Occipital lobe (tissue), 3 donors: ENCODE data around the gene KRTAP5-8. TPM values are rescaled to one million over a fixed set of nuclear protein-coding genes. Genes with fewer than 3 reads are reported as not detected.
"Not testable (repeated sequence)": the region's sequence is repeated elsewhere in the genome, so short reads cannot be mapped to it uniquely, and the experiment has no call there.

Experiments
- DNase-seq: peaks from one replicate; lab custom pipeline; 2025; lab: John Stamatoyannopoulos, UW
- small RNA-seq: library from RNA; depleted of rRNA; stranded (forward); fragments of <200 nt; gene quantifications from one replicate; pipeline ENCODE3, GENCODE V24; 2014
- total RNA-seq: library from RNA; depleted of rRNA; stranded (reverse); fragments of >200 nt; gene quantifications from one replicate; pipeline ENCODE4 v1.2.3, GENCODE V29; 2014

KRTAP5-8 gene
- total RNA-seq, 1 donor from 2014 or later: 0.31 TPM

GRCh38 chr11:71571101-71571850 is 33.5 kb downstream of the KRTAP5-8 start:
- DNase-seq: not testable (repeated sequence)

- no peak for DNase-seq
These were observed 35.0 kb downstream of the KRTAP5-8 start for GRCh38 chr11:71572811-71573210.

GRCh38 chr11:71574418-71574817 is 36.6 kb downstream of the KRTAP5-8 start:
- DNase-seq: no peak

GRCh38 chr11:71575723-71576424 is 38.0 kb downstream of the KRTAP5-8 start:
- DNase-seq: no peak

GRCh38 chr11:71576688-71577465 is 39.1 kb downstream of the KRTAP5-8 start:
- DNase-seq: not testable (repeated sequence)

- DNase-seq: no peak
These were observed 39.7 kb downstream of the KRTAP5-8 start for GRCh38 chr11:71577469-71578004.

- DNase-seq: not testable (repeated sequence)
These were observed 41.7 kb downstream of the KRTAP5-8 start for GRCh38 chr11:71579513-71579912.

- peak; percentile 33 for DNase-seq
These were observed 42.5 kb downstream of the KRTAP5-8 start for GRCh38 chr11:71580057-71581003.

- no peak for DNase-seq
These were observed 44.0 kb downstream of the KRTAP5-8 start for GRCh38 chr11:71581826-71582225.

- no peak for DNase-seq
These were observed 44.6 kb downstream of the KRTAP5-8 start, which contains the start of gene KRTAP5-11 for GRCh38 chr11:71582309-71582895. TSS of gene KRTAP5-11 (minus strand) at chr11:71582875. CDS start at chr11:71582837, 38 bp downstream.

GRCh38 chr11:71582969-71583368 is 45.1 kb downstream of the KRTAP5-8 start:
- DNase-seq: not testable (repeated sequence)

GRCh38 chr11:71585673-71586072 is 47.8 kb downstream of the KRTAP5-8 start:
- DNase-seq: not testable (repeated sequence)

GRCh38 chr11:71588314-71588713 is 50.5 kb downstream of the KRTAP5-8 start:
- DNase-seq: not testable (repeated sequence)

Small RNAs within 50 kb of the gene (small RNA-seq; reads per million reads assigned to genes)
- gene AP000867.1: not detected
- gene KRTAP5-14P: not detected

Other genes starting within 250 kb of the KRTAP5-8 start
- 24.2 TPM for gene DHCR7, start 89.6 kb upstream of the KRTAP5-8 start, total RNA-seq
- gene NADSYN1, start 84.8 kb upstream of the KRTAP5-8 start, total RNA-seq: 22.0 TPM
- not detected for gene KRTAP5-7, start 10.8 kb upstream of the KRTAP5-8 start, total RNA-seq
- not detected for gene KRTAP5-9, start 10.4 kb downstream of the KRTAP5-8 start, total RNA-seq
- gene KRTAP5-10, start 27.5 kb downstream of the KRTAP5-8 start, total RNA-seq: not detected
- gene KRTAP5-11, start 44.9 kb downstream of the KRTAP5-8 start, total RNA-seq: not detected